Fibroblast of villous mesenchyme (primary cell): Measurements from ENCODE around the gene KYNU. TPM values are rescaled to one million over a fixed set of nuclear protein-coding genes. Genes with fewer than 3 reads are reported as not detected.

Experiments
- DNase-seq: peaks from one replicate; pipeline ENCODE4 v3.0.0-alpha.2; 2010; ENCODE audit warnings: low read depth
- H3K4me3 ChIP-seq: 2 replicates; pipeline ENCODE4 v1.5.1; 2011; ENCODE audit warnings: low read depth, mild to moderate bottlenecking, low read length
- total RNA-seq: library from RNA; depleted of rRNA; stranded (reverse); fragments of >200 nt; gene quantifications from 2 replicates; pipeline ENCODE4 v1.2.3, GENCODE V29; 2012
- TF ChIP-seq, protein P1 (sequence below): IDR thresholded peaks from 2 replicates; pipeline ENCODE4 v1.5.1; 2012; ENCODE audit warnings: low read depth, mild to moderate bottlenecking, low read length; ENCODE audit not compliant: insufficient read depth

KYNU gene
- 0.43 and 0.64 TPM in 2 replicates for total RNA-seq

DNA sequence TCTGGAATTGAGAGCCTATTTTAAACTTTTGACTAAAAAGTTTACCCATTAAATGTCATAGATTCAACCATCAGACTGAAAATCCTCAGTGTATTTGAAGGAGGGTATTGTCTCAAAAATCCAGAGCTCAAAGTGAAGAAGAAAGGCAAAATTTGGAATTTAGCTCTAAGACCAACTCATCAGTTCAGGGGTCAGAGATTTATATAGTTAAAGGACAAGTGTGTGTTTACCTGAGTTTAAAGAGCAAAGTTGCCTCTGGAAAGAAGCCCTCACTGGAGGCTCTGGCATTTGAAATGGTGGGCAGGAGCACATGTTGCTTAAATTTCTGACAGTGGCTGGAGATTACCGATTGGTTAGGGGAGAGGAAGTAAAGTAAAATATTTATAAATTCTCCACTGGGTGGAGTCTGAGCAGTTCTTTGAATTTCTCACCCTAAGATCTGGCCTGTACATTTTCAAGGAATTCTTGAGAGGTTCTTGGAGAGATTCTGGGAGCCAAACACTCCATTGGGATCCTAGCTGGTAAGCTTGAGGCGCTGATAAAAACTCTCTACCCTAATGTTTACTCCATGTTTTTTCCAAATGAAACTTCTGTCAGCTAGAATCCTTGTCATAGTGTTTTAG is at the start of gene KYNU:
Gene KYNU (plus strand): TSS at position 449 of the 623 bp plus-strand sequence. CDS start 7,704 bp downstream, outside the sequence.
- no peak within 1 kb of the TSS for H3K4me3 ChIP-seq
- TF ChIP-seq, protein P1, sequence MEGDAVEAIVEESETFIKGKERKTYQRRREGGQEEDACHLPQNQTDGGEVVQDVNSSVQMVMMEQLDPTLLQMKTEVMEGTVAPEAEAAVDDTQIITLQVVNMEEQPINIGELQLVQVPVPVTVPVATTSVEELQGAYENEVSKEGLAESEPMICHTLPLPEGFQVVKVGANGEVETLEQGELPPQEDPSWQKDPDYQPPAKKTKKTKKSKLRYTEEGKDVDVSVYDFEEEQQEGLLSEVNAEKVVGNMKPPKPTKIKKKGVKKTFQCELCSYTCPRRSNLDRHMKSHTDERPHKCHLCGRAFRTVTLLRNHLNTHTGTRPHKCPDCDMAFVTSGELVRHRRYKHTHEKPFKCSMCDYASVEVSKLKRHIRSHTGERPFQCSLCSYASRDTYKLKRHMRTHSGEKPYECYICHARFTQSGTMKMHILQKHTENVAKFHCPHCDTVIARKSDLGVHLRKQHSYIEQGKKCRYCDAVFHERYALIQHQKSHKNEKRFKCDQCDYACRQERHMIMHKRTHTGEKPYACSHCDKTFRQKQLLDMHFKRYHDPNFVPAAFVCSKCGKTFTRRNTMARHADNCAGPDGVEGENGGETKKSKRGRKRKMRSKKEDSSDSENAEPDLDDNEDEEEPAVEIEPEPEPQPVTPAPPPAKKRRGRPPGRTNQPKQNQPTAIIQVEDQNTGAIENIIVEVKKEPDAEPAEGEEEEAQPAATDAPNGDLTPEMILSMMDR = no peak
- DNase-seq = peak; percentile 41

DNA sequence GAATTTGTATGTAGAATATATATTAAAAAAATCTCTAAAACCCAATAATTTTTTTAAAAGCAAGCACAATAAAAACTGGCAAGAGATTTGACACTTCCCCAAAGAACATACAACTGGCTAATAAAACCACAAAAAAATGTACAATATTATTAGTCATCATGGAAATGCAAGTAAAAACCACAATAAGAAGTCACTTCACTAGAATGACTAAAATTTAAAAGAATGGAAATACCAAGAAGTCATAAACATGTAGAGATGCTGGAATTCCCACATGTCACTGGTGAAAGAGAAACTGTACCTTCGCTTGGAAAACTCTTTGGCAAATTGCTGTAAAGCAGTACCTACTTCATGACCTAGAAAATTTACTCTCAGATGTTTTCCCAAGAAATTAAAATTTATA is 43.4 kb upstream of the KYNU start:
- peak; percentile 33 for DNase-seq
- TF ChIP-seq, protein P1 = no peak
- H3K4me3 ChIP-seq = no peak overlapping the region

DNA sequence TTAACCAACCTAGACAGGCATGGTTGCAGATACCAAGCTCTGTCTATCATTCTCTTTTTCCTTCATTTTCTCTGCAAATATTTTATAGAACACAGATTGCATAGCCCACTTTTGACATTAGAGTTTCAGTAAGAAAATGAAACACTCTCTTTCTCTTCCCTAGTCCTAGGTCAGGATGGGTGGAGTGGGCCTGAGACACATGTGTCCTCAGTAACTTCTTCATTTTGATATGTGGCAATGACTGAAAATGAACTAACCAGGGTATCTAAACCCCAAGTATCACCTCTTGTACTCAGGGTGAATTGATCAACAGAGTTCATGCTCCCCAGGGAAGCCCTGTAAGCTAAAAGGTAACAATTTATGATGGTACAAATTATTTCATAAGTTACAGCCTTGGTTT is 37.0 kb upstream of the KYNU start:
- no peak overlapping the region for H3K4me3 ChIP-seq
- TF ChIP-seq, protein P1 = no peak
- no peak for DNase-seq

DNA sequence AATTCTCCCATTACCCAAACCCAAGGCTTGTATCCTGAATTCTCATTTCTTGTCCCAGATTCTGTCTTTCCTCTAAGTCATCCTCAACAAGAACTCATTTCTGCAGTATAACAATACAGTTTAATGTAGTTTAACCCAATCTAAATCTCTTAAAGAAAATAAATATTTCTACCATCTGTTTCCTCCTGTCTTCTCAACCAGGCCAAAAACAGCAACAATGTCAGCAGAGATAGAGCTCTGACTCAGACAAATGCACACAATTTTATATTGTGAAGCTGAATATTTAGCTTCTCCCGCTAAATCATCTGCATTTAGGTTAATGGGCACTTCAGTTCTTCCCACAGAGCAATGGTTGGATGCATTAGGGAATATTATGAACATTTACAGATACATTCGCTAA is 35.7 kb upstream of the KYNU start:
- TF ChIP-seq, protein P1 = no peak
- no peak overlapping the region for H3K4me3 ChIP-seq
- DNase-seq = no peak

DNA sequence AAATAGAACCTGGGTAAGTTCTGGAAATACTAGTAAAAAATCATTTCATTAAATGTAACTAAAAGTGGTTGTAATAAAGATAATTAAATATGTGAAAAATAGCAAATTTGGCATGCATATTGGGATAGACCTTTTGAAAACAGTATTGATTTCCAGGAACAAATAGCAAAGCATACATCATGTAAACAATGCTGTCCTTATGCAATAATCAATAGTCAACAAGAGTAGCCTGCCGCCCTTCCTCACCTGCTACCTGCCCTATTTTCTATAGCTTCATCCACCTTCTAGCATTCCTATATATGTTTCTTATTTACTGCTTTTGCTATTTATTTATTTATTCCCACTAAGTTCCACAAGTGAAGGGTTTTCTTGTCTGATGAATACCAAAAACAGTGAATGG is 35.1 kb upstream of the KYNU start:
- TF ChIP-seq, protein P1 = no peak
- H3K4me3 ChIP-seq = no peak overlapping the region
- no peak for DNase-seq

DNA sequence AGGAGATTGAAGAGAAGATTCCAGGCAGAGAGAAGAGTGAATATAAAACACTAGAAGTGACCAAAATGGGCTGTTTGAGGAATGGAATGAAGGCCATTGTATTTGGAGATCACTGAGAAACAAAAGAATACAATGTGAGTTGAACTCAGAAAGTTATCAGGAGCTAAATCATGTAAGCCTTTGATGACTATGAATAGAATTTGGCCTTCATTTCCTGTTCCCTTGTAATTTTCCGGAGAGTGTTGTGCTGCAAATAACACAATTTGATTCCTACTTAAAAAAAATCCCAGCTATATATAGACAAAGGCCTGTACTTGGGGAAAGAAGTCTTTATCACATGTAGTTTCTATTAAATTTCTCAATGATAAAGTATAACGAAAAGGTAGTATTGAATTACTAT is 33.7 kb upstream of the KYNU start:
- no peak for DNase-seq
- TF ChIP-seq, protein P1 = no peak
- H3K4me3 ChIP-seq = no peak overlapping the region
